GM06990 (cell line): ENCODE measurements around the gene NSD1.

Experiments used
- DNase-seq: peaks from one replicate; pipeline ENCODE4 v3.0.0-alpha.2; 2011; ENCODE audit not compliant: insufficient read length; ENCODE audit errors: extremely low read depth
- H3K27me3 ChIP-seq: replicated peaks from 2 replicates; pipeline ENCODE4 v1.6.0; 2011; ENCODE audit warnings: low read length; ENCODE audit not compliant: control insufficient read depth, insufficient read depth
- H3K36me3 ChIP-seq: 2 replicates; pipeline ENCODE4 v1.5.1; 2011; ENCODE audit warnings: low read length; ENCODE audit not compliant: control insufficient read depth, insufficient read depth
- H3K4me3 ChIP-seq: replicated peaks from 2 replicates; pipeline ENCODE4 v1.5.1; 2011; ENCODE audit warnings: low read depth, mild to moderate bottlenecking, control low read depth, low read length
- TF ChIP-seq, protein P1 (sequence below): IDR thresholded peaks from 2 replicates; pipeline ENCODE4 v1.5.1; 2011; ENCODE audit warnings: low read length, control low read depth, mild to moderate bottlenecking, inconsistent platforms; ENCODE audit not compliant: insufficient read depth, poor library complexity, severe bottlenecking

Gene NSD1

DNA sequence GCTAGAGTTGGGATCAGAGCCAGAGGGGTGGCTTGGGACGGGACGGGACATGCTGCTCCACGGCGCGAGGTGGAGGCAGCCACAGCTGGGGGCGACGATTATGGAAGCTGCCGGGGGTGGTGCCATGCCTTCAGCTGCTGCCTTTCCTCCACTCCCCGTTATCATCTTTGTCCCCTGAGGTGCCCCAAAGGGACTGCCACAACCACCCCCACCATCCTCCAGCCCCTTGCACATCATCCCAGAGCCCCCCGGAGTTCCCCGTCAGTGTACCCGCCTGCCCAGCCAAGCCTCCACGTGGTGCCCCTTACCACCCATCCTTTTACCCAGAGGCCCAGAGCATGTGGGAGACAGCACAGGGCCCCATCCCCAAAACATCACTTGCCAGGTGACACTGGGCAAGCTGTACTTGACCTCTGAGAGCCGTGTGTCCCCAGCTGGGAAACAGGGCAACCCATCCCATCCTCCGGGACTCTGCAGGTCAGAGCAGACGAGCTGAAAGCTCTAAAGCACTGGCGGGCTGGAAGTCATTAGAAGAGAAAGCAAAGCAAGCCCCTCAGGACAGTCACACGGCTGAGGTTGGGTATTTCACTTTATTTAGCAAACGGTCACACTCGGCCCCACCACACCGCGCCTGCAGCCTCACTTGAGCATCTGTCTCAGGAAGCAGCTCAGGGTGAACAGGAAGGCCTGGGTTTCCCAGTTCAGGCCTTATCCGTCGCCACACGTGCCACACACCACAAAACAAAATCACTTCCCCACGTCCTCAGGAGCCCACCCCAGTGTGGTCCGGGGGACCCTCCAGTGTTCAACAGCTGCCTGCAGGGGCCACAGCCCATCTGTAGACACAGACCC is 197.6 kb downstream of the NSD1 start:
- no peak for DNase-seq
- Histone ChIP-seq H3K4me3 (no peak overlapping the region), H3K36me3 (peaks cover 41% of the 10 kb centered on the region), H3K27me3 (no peaks in the 10 kb centered on the region)
- TF ChIP-seq, protein P1, sequence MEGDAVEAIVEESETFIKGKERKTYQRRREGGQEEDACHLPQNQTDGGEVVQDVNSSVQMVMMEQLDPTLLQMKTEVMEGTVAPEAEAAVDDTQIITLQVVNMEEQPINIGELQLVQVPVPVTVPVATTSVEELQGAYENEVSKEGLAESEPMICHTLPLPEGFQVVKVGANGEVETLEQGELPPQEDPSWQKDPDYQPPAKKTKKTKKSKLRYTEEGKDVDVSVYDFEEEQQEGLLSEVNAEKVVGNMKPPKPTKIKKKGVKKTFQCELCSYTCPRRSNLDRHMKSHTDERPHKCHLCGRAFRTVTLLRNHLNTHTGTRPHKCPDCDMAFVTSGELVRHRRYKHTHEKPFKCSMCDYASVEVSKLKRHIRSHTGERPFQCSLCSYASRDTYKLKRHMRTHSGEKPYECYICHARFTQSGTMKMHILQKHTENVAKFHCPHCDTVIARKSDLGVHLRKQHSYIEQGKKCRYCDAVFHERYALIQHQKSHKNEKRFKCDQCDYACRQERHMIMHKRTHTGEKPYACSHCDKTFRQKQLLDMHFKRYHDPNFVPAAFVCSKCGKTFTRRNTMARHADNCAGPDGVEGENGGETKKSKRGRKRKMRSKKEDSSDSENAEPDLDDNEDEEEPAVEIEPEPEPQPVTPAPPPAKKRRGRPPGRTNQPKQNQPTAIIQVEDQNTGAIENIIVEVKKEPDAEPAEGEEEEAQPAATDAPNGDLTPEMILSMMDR: no peak

DNA sequence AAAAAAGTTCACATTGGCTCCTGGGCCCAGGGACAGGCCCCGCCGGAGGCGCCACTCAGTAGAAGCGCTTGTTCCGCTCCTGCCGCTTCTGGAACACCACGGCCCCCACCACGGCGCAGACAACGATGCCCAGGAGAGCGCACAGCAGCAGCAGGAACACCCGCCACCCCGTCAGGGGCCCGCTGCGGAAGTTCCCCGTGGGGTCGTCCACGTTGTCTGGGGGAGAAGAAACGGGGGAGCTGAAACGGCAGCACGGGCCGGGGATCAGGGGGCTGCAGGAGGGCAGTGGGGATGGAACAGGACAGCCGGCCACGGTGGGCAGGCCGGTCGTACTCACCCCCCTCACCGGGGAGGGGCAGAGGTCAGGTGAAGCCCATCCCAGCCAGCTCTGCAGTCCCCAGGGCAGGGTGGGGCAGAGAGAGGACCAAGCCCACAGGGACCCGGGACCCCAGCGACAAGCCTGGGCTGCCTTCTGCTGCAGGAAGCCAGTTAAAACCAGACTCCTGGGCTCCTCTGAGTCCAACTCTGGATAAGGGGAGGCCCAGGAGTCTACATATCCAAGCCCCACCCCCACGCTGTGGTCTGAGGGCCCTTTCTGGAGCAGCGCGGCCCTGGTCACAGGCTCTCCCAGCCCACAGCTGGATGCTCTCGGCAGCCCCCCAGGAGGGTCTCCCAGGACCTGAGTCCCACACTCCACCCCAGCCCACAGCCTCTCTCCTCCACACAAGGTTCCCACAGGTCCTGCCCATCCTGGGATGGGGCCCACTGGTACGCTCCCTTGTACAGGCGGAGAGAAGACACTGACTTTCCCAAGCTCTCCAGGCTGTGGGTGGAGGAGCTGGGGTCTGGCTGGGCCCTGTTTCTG is 198.7 kb downstream of the NSD1 start:
- no peak overlapping the region for H3K4me3 ChIP-seq
- peaks cover 50% of the 10 kb centered on the region for H3K36me3 ChIP-seq
- TF ChIP-seq, protein P1: no peak

GRCh38 chr5:177332896-177333260 is 199.3 kb downstream of the NSD1 start:
- DNase-seq: no peak
- TF ChIP-seq, protein P1: no peak
- Histone ChIP-seq H3K36me3 (peaks cover 53% of the 10 kb centered on the region), H3K4me3 (no peak overlapping the region), H3K27me3 (no peaks in the 10 kb centered on the region)

More for the DNA sequence above, 198.7 kb downstream of the NSD1 start:
- H3K27me3 ChIP-seq: no peaks in the 10 kb centered on the region
- no peak for DNase-seq

DNA sequence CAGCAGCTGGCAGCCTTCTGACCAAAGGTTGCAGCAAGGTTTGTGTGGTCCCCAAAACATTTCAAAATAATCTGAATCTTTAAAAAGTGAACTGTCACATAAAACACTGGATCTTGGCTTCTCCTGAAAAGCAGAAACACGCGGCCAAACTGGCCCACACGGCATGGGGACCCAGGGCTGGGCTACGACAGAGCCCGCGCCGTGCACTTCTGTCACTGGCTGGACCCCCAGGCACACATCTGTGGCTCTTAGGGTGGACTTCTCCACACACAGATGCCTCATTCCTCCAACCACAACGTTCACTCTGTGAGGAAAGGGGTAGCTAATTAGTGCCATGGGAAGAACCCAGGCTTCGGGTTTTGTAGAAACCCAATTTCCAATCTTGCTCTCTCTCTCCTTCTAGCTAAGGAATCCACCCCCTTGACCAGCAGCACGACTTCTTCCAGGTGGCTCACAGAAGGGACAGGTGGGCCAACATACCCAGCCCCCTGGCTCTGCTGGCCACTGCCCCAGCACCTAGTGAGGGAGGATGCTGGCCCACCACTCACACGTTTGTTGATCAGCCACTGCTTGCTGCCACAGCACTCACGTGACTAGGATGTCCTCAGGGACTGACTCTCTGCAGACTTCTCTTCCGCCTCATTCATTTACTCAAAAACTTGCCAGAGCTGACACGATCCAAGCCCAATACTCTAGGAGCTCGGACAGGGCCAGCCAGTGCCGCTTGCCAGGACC is 200.0 kb downstream of the NSD1 start:
- H3K36me3 ChIP-seq: peaks cover 59% of the 10 kb centered on the region

DNA sequence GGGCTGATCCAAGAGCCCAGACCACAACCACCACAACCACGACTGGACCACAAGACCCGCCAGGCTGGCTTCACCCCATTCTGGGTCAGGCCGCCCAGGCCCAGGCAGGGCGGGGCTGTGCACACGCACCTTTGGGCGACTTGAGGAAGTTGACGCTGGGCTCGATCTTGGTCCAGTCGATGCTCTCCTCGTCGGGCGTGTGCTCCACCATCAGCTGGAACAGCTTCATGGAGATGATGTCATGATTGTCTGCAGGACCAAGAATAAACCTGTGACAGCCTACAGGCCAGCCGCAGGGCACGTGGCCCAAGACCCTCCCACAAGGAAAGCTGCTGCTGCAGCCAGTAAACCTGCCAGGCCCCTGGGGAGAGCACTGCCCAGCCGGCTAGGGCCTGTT is 200.6 kb downstream of the NSD1 start:
- Histone ChIP-seq H3K36me3 (peaks cover 64% of the 10 kb centered on the region), H3K27me3 (no peaks in the 10 kb centered on the region), H3K4me3 (no peak overlapping the region)
- DNase-seq: no peak
- TF ChIP-seq, protein P1: no peak

More for the DNA sequence above, 200.0 kb downstream of the NSD1 start:
- TF ChIP-seq, protein P1: no peak
- H3K4me3 ChIP-seq: no peak overlapping the region
- no peak for DNase-seq
- no peaks in the 10 kb centered on the region for H3K27me3 ChIP-seq
